ENCODE measurements around the gene WDR72.

DNA sequence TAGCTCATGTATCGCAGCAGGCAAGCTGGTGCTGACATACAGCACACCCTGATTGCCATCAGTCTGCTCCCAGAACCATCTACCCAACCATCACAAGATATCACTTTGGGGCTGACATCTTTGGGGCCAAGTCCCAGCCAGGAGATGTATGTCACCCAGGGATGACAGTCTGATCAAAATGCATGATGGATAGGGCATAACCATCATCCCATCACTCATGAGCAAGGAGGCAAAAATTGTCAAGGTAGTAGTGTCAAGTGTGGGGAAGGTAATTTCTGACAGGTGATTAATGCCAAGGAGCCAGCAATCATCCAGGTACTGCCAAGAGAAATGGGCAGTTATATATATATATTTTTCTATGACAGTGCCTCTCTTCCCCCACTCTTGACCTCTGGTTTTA is 277.4 kb downstream of the WDR72 start:
- no peak for TF ChIP-seq CTCF (IDR thresholded peaks at IDR 0.05)
- TF ChIP-seq EP300 (IDR thresholded peaks at IDR 0.05), result no peak

All from ovary (tissue), 3 donors.